GM23338 (cell line): ENCODE results near the gene ARHGAP19. TPM values are rescaled to one million over a fixed set of nuclear protein-coding genes. Genes with fewer than 3 reads are reported as not detected.

ENCODE experiments used
- ATAC-seq: fragments of 200-7000 bp; cut with Tn5 transposase; 3 replicates; pipeline ENCODE4 v1.9.1; 2020
- DNase-seq: peaks from one replicate; pipeline ENCODE4 v3.0.0-alpha.2; 2015; ENCODE audit warnings: low spot score
- H2AFZ ChIP-seq: fragments of 200-600 bp; sonication (generic); 2 replicates; pipeline ENCODE4 v1.8.0; 2016; ENCODE audit warnings: antibody characterized with exemption, mild to moderate bottlenecking, moderate library complexity
- H3F3A ChIP-seq: fragments of 200-600 bp; sonication (generic); replicated peaks from 2 replicates; pipeline ENCODE4 v1.8.0; 2017; ENCODE audit warnings: antibody characterized with exemption, mixed run types, low read depth
- H3K27ac ChIP-seq: fragments of 200-600 bp; sonication (generic); 2 replicates; pipeline ENCODE4 v1.6.1; 2016; ENCODE audit warnings: low read depth
- H3K27me3 ChIP-seq: fragments of 200-600 bp; sonication (generic); 2 replicates; pipeline ENCODE4 v1.8.0; 2016; ENCODE audit warnings: mild to moderate bottlenecking, mixed run types, moderate library complexity; ENCODE audit not compliant: insufficient read depth
- H3K36me3 ChIP-seq: fragments of 200-600 bp; sonication (generic); 2 replicates; pipeline ENCODE4 v1.8.0; 2016; ENCODE audit warnings: mild to moderate bottlenecking; ENCODE audit not compliant: insufficient read depth
- H3K4me1 ChIP-seq: fragments of 200-600 bp; sonication (generic); 2 replicates; pipeline ENCODE4 v1.8.0; 2016; ENCODE audit warnings: mild to moderate bottlenecking, moderate library complexity; ENCODE audit not compliant: insufficient read depth
- H3K4me2 ChIP-seq: fragments of 200-600 bp; sonication (generic); 2 replicates; pipeline ENCODE4 v1.7.1; 2017; ENCODE audit warnings: mixed run types
- H3K4me3 ChIP-seq: fragments of 200-600 bp; sonication (generic); 2 replicates; pipeline ENCODE4 v1.6.1; 2016; ENCODE audit warnings: mixed run types
- H3K79me2 ChIP-seq: fragments of 200-600 bp; sonication (generic); replicated peaks from 2 replicates; pipeline ENCODE4 v1.8.0; 2017; ENCODE audit warnings: mild to moderate bottlenecking; ENCODE audit not compliant: insufficient read depth
- H3K9me2 ChIP-seq: fragments of 200-600 bp; sonication (generic); 2 replicates; pipeline ENCODE4 v1.8.0; 2017; ENCODE audit not compliant: insufficient read depth
- H4K20me1 ChIP-seq: fragments of 200-600 bp; sonication (generic); replicated peaks from 2 replicates; pipeline ENCODE4 v1.8.0; 2017; ENCODE audit warnings: mild to moderate bottlenecking; ENCODE audit not compliant: insufficient read depth
- H3K27ac Mint-ChIP-seq: 2 replicates; pipeline ENCODE4 v1.8.0; 2020; ENCODE audit warnings: inconsistent platforms, mild to moderate bottlenecking, moderate library complexity, mixed read lengths
- H3K27me3 Mint-ChIP-seq: 3 replicates; pipeline ENCODE4 v1.8.0; 2022; ENCODE audit warnings: low read depth, mild to moderate bottlenecking, moderate library complexity, mixed read lengths, inconsistent platforms; ENCODE audit not compliant: insufficient read depth, poor library complexity
- H3K36me3 Mint-ChIP-seq: 3 replicates; pipeline ENCODE4 v1.8.0; 2021; ENCODE audit warnings: low read depth, mild to moderate bottlenecking, inconsistent platforms, moderate library complexity, mixed read lengths
- H3K4me1 Mint-ChIP-seq: 3 replicates; pipeline ENCODE4 v1.8.0; 2020; ENCODE audit warnings: mild to moderate bottlenecking, inconsistent platforms, mixed read lengths
- H3K4me3 Mint-ChIP-seq: 3 replicates; pipeline ENCODE4 v1.8.0; 2021; ENCODE audit warnings: moderate library complexity, mild to moderate bottlenecking, inconsistent platforms, mixed read lengths
- H3K9me3 Mint-ChIP-seq: 3 replicates; pipeline ENCODE4 v1.8.0; 2020; ENCODE audit warnings: moderate library complexity, mild to moderate bottlenecking, inconsistent platforms, mixed read lengths
- CTCF ChIP-seq, 2 experiments: fragments of 200-600 bp in 1 of 2; sonication (generic) in 1 of 2; conservative IDR thresholded peaks; 2 replicates each; pipeline versions ENCODE4 v1.5.1 to v1.6.1; 2016 to 2017; ENCODE audit warnings: antibody characterized with exemption in 2 of 2, low read depth in 2 of 2, mild to moderate bottlenecking in 2 of 2, moderate library complexity in 1 of 2
- EZH2phosphoT487 ChIP-seq: fragments of 200-600 bp; sonication (generic); IDR thresholded peaks from one replicate; pipeline ENCODE4 v1.8.1; 2018; ENCODE audit warnings: antibody characterized with exemption; ENCODE audit not compliant: unreplicated experiment
- JUNB ChIP-seq: IDR thresholded peaks from one replicate; pipeline ENCODE4 v1.6.1; 2016; ENCODE audit warnings: antibody characterized with exemption; ENCODE audit not compliant: unreplicated experiment
- NANOG ChIP-seq: IDR thresholded peaks from 2 replicates; pipeline ENCODE4 v1.6.1; 2016; ENCODE audit warnings: antibody characterized with exemption, borderline replicate concordance
- REST ChIP-seq: IDR thresholded peaks from one replicate; pipeline ENCODE4 v1.6.1; 2018; ENCODE audit warnings: antibody characterized with exemption; ENCODE audit not compliant: unreplicated experiment
- STAT1 ChIP-seq: IDR thresholded peaks from one replicate; pipeline ENCODE4 v1.6.1; 2016; ENCODE audit warnings: antibody characterized with exemption; ENCODE audit not compliant: unreplicated experiment
- ZNF114 ChIP-seq: fragments of 250-450 bp; sonication (Bioruptor Pico); IDR thresholded peaks from 2 replicates; pipeline ENCODE4 v1.5.0; 2020; ENCODE audit warnings: mild to moderate bottlenecking, moderate library complexity
- ZNF331 ChIP-seq: fragments of 250-450 bp; sonication (Bioruptor Pico); IDR thresholded peaks from 2 replicates; pipeline ENCODE4 v1.5.0; 2020; ENCODE audit warnings: low read depth, mild to moderate bottlenecking, moderate library complexity
- ZNF462 ChIP-seq: fragments of 250-450 bp; sonication (Bioruptor Pico); IDR thresholded peaks from 2 replicates; pipeline ENCODE4 v1.5.0; 2020; ENCODE audit warnings: mild to moderate bottlenecking, moderate library complexity
- polyA plus RNA-seq: library from polyadenylated mRNA; unstranded; fragments of >200 nt; fragmentation: Nextera tagmentation; extraction: Ambion mirVana; gene quantifications from 2 replicates; pipeline ENCODE4 v1.2.1, GENCODE V29; 2016
- total RNA-seq: library from RNA; depleted of rRNA; stranded (reverse); fragments of >200 nt; shearing (Covaris generic); gene quantifications from 2 replicates; pipeline ENCODE4 v1.2.3, GENCODE V29; 2014

The ARHGAP19 gene
- total and polyA plus RNA-seq, 2 experiments from 2014 or later = 11.5 to 38.8 TPM

- TF ChIP-seq CTCF (conservative IDR thresholded peaks at IDR 0.05; ENCODE audit: low read depth in 2 of 2) = peak; percentile 60 to 74
- TF ChIP-seq EZH2phosphoT487 = no peak
- no peak for TF ChIP-seq ZNF331 (CRISPR knock-in tag)
- no peak for TF ChIP-seq ZNF114 (CRISPR knock-in tag)
- TF ChIP-seq NANOG = no peak
These were observed 112.6 kb downstream of the ARHGAP19 start (continued) for GRCh38 chr10:97179731-97180362.

- Mint-ChIP-seq H3K4me3 (peak overlapping the region; percentile 62), H3K27me3 (peaks cover 18% of the 10 kb centered on the region), H3K9me3 (no peaks in the 10 kb centered on the region), H3K27ac (no peak overlapping the region), H3K36me3 (no peaks in the 10 kb centered on the region), H3K4me1 (peaks cover 8% of the 10 kb centered on the region; the same call in 2 of the 3 replicates)
- no peaks in the 10 kb centered on the region; the same call in 1 of the 2 replicates for H3F3A ChIP-seq
- ATAC-seq = no peak
- peak overlapping the region; percentile 58 for H3K4me3 ChIP-seq
- no peak overlapping the region for H3K27ac ChIP-seq
- no peaks in the 10 kb centered on the region; the same call in 1 of the 2 replicates for H4K20me1 ChIP-seq
- H3K79me2 ChIP-seq = no peaks in the 10 kb centered on the region
- no peaks in the 10 kb centered on the region; the same call in 1 of the 2 replicates for H3K4me1 ChIP-seq
- no peaks in the 10 kb centered on the region for H3K9me2 ChIP-seq
- peak overlapping the region; percentile 85 for H3K4me2 ChIP-seq
- no peaks in the 10 kb centered on the region for H3K36me3 ChIP-seq
- no peak for DNase-seq
- peak overlapping the region; percentile 92 for H2AFZ ChIP-seq
- H3K27me3 ChIP-seq = peaks cover 20% of the 10 kb centered on the region
- TF ChIP-seq STAT1 = no peak
- no peak for TF ChIP-seq EZH2phosphoT487
- no peak for TF ChIP-seq ZNF462
- no peak for TF ChIP-seq CTCF (conservative IDR thresholded peaks at IDR 0.05; ENCODE audit: low read depth in 2 of 2)
- no peak for TF ChIP-seq ZNF114 (CRISPR knock-in tag)
- no peak for TF ChIP-seq REST
- TF ChIP-seq ZNF331 (CRISPR knock-in tag) = no peak
- TF ChIP-seq NANOG = no peak
- no peak for TF ChIP-seq JUNB
These were observed 113.1 kb downstream of the ARHGAP19 start for GRCh38 chr10:97179311-97179710.
